HG02623 (cell line): Measurements from ENCODE around the gene STAMBP.
"Not testable (repeated sequence)": the region's sequence is repeated elsewhere in the genome, so short reads cannot be mapped to it uniquely, and the experiment has no call there.

ENCODE experiments used
- ATAC-seq: cut with Tn5 transposase; IDR thresholded peaks from one replicate; pipeline ENCODE4 v1.9.1; 2021; ENCODE audit warnings: moderate library complexity; ENCODE audit not compliant: unreplicated experiment

Gene STAMBP

GRCh38 chr2:73836141-73836943 lies 7.6 kb downstream of the STAMBP start:
- ATAC-seq, result no peak

- ATAC-seq, result no peak
These were observed 9.3 kb downstream of the STAMBP start for GRCh38 chr2:73837847-73838585.

- ATAC-seq, result no peak
These were observed 10.3 kb downstream of the STAMBP start for GRCh38 chr2:73838889-73839534.

- no peak for ATAC-seq
These were observed 11.1 kb downstream of the STAMBP start for GRCh38 chr2:73839653-73840411.

GRCh38 chr2:73841912-73842738 lies 13.4 kb downstream of the STAMBP start:
- no peak for ATAC-seq

- ATAC-seq, result no peak
These were observed 13.9 kb downstream of the STAMBP start for GRCh38 chr2:73842739-73843019.

- no peak for ATAC-seq
These were observed 15.3 kb downstream of the STAMBP start for GRCh38 chr2:73844087-73844486.

- no peak for ATAC-seq
These were observed 21.2 kb downstream of the STAMBP start for GRCh38 chr2:73850009-73850408.

- ATAC-seq, result no peak
These were observed 22.5 kb downstream of the STAMBP start for GRCh38 chr2:73851274-73851673.

GRCh38 chr2:73852020-73852419 lies 23.3 kb downstream of the STAMBP start:
- ATAC-seq, result no peak

- ATAC-seq, result no peak
These were observed 26.8 kb downstream of the STAMBP start for GRCh38 chr2:73855526-73855925.

- no peak for ATAC-seq
These were observed 27.5 kb downstream of the STAMBP start for GRCh38 chr2:73856214-73856613.

GRCh38 chr2:73859721-73860586 lies 31.2 kb downstream of the STAMBP start:
- ATAC-seq, result no peak

- no peak for ATAC-seq
These were observed 34.2 kb downstream of the STAMBP start for GRCh38 chr2:73862987-73863386.

GRCh38 chr2:73868204-73868978 lies 39.6 kb downstream of the STAMBP start:
- ATAC-seq, result no peak

- ATAC-seq, result no peak
These were observed 41.3 kb downstream of the STAMBP start for GRCh38 chr2:73870084-73870483.

GRCh38 chr2:73877071-73877802 lies 48.5 kb downstream of the STAMBP start:
- ATAC-seq, result no peak

- ATAC-seq, result not testable (repeated sequence)
These were observed 49.2 kb downstream of the STAMBP start for GRCh38 chr2:73877984-73878383.
